ENCODE data around the gene DISC1.

DNA sequence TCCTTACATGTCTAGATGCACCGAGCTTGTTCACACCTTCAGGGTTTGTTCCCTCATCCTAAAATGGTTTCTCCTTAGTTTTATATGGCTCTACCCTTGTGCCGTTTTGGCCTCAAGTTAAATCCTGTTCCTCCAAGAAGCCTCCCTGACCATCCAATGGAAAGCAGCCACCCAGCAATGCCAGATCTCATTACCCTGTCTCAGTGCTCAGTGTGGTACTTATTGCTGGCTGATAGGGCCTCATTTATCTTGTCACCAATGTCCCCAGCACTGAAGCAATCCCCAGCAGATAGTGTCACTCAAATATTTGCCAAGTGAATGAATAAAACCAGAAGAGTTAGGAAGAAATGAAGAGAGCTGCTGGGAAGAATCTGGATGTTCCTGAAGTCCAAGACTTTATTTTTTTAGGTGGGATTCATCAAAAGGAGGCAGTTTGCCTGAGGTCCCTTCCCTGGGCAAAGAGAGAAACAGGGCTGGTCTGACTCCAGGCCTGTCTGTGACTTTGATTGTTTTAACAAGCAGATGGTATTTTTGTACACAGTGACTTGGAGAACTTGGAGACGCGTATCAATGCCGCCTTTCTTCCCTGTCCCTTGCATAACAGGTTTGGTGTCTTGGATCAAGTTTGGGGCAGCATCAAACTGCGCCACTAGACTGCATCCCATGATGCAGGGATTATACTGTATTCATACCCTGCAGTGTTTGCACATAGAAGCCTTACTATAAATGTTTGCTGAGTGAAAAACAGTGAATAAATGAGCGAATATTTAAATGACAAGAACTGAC, 221.2 kb downstream of the DISC1 start:
- TF ChIP-seq POLR2A (IDR thresholded peaks at IDR 0.05): no peak
- TF ChIP-seq, protein P1, sequence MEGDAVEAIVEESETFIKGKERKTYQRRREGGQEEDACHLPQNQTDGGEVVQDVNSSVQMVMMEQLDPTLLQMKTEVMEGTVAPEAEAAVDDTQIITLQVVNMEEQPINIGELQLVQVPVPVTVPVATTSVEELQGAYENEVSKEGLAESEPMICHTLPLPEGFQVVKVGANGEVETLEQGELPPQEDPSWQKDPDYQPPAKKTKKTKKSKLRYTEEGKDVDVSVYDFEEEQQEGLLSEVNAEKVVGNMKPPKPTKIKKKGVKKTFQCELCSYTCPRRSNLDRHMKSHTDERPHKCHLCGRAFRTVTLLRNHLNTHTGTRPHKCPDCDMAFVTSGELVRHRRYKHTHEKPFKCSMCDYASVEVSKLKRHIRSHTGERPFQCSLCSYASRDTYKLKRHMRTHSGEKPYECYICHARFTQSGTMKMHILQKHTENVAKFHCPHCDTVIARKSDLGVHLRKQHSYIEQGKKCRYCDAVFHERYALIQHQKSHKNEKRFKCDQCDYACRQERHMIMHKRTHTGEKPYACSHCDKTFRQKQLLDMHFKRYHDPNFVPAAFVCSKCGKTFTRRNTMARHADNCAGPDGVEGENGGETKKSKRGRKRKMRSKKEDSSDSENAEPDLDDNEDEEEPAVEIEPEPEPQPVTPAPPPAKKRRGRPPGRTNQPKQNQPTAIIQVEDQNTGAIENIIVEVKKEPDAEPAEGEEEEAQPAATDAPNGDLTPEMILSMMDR (IDR thresholded peaks at IDR 0.05): no peak
